RWPE2 (cell line): ENCODE measurements around the gene MCM9.

Source experiments
- ATAC-seq: fragments of 200-7000 bp; cut with Tn5 transposase; 3 replicates; pipeline ENCODE4 v1.9.1; 2021; ENCODE audit warnings: low read depth
- DNase-seq: peaks from one replicate; pipeline ENCODE4 v3.0.0-alpha.2; 2020; ENCODE audit warnings: low spot score
- H3K27ac ChIP-seq: fragments of 450-650 bp; 2 replicates; pipeline ENCODE4 v1.5.1; 2017; ENCODE audit warnings: mild to moderate bottlenecking; ENCODE audit not compliant: poor library complexity, severe bottlenecking
- H3K27me3 ChIP-seq: fragments of 250-450 bp; sonication (Bioruptor Pico); 2 replicates; pipeline ENCODE4 v1.5.1; 2021; ENCODE audit warnings: mild to moderate bottlenecking, moderate library complexity; ENCODE audit not compliant: insufficient read depth, poor library complexity, severe bottlenecking
- H3K36me3 ChIP-seq: fragments of 250-450 bp; sonication (Bioruptor Pico); 2 replicates; pipeline ENCODE4 v1.5.1; 2020; ENCODE audit warnings: low read depth, mild to moderate bottlenecking, moderate library complexity
- H3K4me1 ChIP-seq: fragments of 250-450 bp; sonication (Bioruptor Pico); 2 replicates; pipeline ENCODE4 v1.5.1; 2021; ENCODE audit warnings: mild to moderate bottlenecking, moderate library complexity; ENCODE audit not compliant: insufficient read depth, poor library complexity, severe bottlenecking
- H3K4me3 ChIP-seq: fragments of 250-450 bp; sonication (Bioruptor Pico); 2 replicates; pipeline ENCODE4 v1.5.1; 2021; ENCODE audit warnings: mild to moderate bottlenecking, moderate library complexity; ENCODE audit not compliant: severe bottlenecking
- H3K9me3 ChIP-seq: fragments of 250-450 bp; sonication (Bioruptor Pico); 2 replicates; pipeline ENCODE4 v1.5.1; 2021; ENCODE audit warnings: mild to moderate bottlenecking, moderate library complexity; ENCODE audit not compliant: severe bottlenecking
- CTCF ChIP-seq: fragments of 450-650 bp; IDR thresholded peaks from one replicate; pipeline ENCODE4 v1.5.1; 2017; ENCODE audit warnings: mild to moderate bottlenecking, moderate library complexity; ENCODE audit not compliant: poor library complexity, severe bottlenecking

The MCM9 gene

GRCh38 chr6:118974790-118975189, 39.8 kb upstream of the MCM9 start:
- Histone ChIP-seq H3K27ac (no peak overlapping the region), H3K9me3 (no peaks in the 10 kb centered on the region), H3K36me3 (no peaks in the 10 kb centered on the region), H3K27me3 (no peaks in the 10 kb centered on the region), H3K4me3 (no peak overlapping the region), H3K4me1 (no peaks in the 10 kb centered on the region)
- no peak for TF ChIP-seq CTCF
- DNase-seq = no peak
- no peak for ATAC-seq

- no peak for TF ChIP-seq CTCF
- Histone ChIP-seq H3K9me3 (no peaks in the 10 kb centered on the region), H3K27me3 (no peaks in the 10 kb centered on the region), H3K4me3 (no peak overlapping the region), H3K27ac (no peak overlapping the region), H3K36me3 (no peaks in the 10 kb centered on the region), H3K4me1 (no peaks in the 10 kb centered on the region)
- no peak for DNase-seq
- ATAC-seq = no peak
Observed at GRCh38 chr6:118971682-118972081, 36.7 kb upstream of the MCM9 start.

- H3K4me3 ChIP-seq = no peak overlapping the region
- ATAC-seq (no peak), DNase-seq (no peak)
- no peaks in the 10 kb centered on the region for H3K36me3 ChIP-seq
- no peak for TF ChIP-seq CTCF
- no peaks in the 10 kb centered on the region for H3K27me3 ChIP-seq
- H3K4me1 ChIP-seq = no peaks in the 10 kb centered on the region
- no peak overlapping the region for H3K27ac ChIP-seq
- no peaks in the 10 kb centered on the region for H3K9me3 ChIP-seq
Observed at GRCh38 chr6:118970866-118971265, 35.9 kb upstream of the MCM9 start.

GRCh38 chr6:118968416-118968815, 33.5 kb upstream of the MCM9 start:
- DNase-seq (no peak), ATAC-seq (no peak)
- no peak overlapping the region for H3K4me3 ChIP-seq
- TF ChIP-seq CTCF = peak; percentile 61
- no peaks in the 10 kb centered on the region for H3K4me1 ChIP-seq
- H3K9me3 ChIP-seq = no peaks in the 10 kb centered on the region
- H3K27me3 ChIP-seq = no peaks in the 10 kb centered on the region
- no peaks in the 10 kb centered on the region for H3K36me3 ChIP-seq
- H3K27ac ChIP-seq = no peak overlapping the region

- Histone ChIP-seq H3K27ac (no peak overlapping the region), H3K4me1 (no peaks in the 10 kb centered on the region), H3K4me3 (no peak overlapping the region), H3K36me3 (no peaks in the 10 kb centered on the region), H3K27me3 (no peaks in the 10 kb centered on the region), H3K9me3 (no peaks in the 10 kb centered on the region)
- no peak for ATAC-seq
- DNase-seq = no peak
- TF ChIP-seq CTCF = no peak
Observed at GRCh38 chr6:118967239-118967638, 32.3 kb upstream of the MCM9 start.
